Hindlimb muscle (tissue), 1 donor: Measurements from ENCODE around the gene CD3D. TPM values are rescaled to one million over a fixed set of nuclear protein-coding genes. Genes with fewer than 3 reads are reported as not detected.

Experiments used
- DNase-seq: peaks from one replicate; pipeline ENCODE4 v3.0.0-alpha.2; 2013
- polyA plus RNA-seq: library from polyadenylated mRNA; unstranded; fragments of 120-200 nt; gene quantifications from one replicate; pipeline ENCODE4 v1.2.1, GENCODE V29; 2013; ENCODE audit not compliant: insufficient read length

CD3D gene
- polyA plus RNA-seq, 1 donor = not detected

DNA sequence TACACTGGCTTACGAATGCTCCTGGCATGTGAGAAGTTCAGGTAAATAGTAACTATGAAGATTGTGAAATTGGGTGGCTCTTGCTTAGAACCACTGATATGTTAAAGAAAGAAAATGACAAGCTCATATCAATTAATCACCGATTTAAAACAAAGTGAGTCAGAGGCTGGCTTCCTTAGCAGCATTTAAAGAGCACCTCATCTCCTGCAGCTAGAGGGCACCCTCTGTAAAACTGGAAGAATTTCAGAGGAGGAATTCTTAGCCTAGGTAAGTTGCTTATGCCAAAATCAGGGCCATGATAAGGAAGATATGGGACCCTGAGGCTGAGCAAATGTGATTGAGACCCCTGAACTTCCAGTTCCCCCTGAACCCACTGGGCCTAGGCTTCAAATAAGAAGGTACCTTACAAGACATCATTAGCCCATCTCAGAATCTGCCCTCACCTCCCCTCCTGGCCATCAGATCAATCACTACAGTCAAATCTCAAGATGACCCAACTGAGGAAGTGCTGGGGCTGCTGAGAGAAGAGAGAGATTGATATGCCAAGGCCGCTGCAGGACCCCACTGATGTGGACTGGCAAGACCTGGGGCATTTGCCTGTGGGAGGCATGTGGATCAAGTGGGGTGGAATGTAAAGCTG, 46.6 kb downstream of the CD3D start:
- DNase-seq = no peak

DNA sequence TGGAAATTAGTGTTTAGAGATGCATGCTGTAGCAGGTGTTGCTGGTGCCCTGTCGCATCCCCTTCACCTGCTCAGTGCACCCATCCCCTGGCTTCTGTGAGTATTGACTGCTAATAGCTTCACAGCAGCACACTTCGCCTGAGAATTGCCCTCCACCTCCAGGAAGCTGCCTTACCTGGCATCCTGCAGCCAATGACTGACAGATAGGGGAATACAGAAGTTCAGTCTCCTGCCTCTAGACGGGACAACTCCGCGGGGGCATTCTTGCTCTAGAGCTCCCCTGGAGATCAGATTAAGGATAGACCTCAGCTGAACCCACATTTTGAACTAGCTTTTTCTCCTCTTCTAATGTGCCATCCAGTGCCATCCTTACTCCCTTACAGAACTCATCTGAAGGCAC, 47.3 kb downstream of the CD3D start:
- DNase-seq = no peak

DNA sequence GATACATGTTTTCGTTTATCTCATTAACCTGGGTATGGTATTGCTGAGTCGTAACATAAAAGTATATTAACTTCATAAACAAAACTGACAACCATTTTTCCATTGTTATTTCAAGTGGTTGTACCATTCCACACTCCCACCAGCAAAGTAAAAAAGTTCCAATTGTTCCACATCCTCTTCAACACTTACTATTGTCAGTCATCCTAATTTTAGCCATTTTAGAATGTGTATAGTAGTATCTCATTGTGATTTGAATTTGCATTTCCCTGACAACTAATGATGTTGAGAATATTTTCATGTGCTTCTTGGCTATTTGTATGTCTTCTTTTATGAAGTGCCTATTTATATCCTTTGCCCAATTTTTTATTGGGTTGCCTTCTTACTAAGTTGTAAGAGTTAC, 48.5 kb downstream of the CD3D start:
- DNase-seq = no peak

GRCh38 chr11:118291477-118292135, 50.9 kb downstream of the CD3D start:
- no peak for DNase-seq

DNA sequence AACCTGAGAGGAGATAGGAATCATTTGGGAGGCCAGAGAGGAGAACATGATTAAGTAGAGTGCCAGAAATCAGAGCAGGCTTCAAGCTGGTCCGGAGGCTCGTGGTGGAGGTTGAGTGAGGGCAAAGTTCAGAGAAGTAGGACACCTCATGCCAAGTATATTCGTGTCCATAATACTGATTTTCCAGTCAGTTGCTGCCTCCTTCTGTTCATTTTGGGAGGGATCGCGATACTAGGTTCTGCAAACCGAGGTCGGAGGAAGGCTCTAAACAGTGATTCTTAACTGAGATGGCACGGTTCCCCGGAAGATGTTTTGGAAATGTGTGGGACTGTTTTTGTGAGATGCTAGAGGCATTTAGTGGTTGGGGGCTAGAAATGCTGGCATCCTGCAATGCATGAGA, 51.6 kb downstream of the CD3D start:
- DNase-seq = no peak

GRCh38 chr11:118289401-118289800, 53.1 kb downstream of the CD3D start:
- DNase-seq = no peak

Other genes with a start within 250 kb of the CD3D start
- gene SCN4B, start 189.9 kb downstream of the CD3D start, polyA plus RNA-seq = 3.7 TPM
- gene SCN2B, start 166.1 kb downstream of the CD3D start, polyA plus RNA-seq = 2.9 TPM
- 3.0 TPM for gene JAML, start 117.7 kb downstream of the CD3D start, polyA plus RNA-seq
- gene MPZL3, start 90.3 kb downstream of the CD3D start, polyA plus RNA-seq = 0.52 TPM
- gene MPZL2, start 78.4 kb downstream of the CD3D start, polyA plus RNA-seq = 0.90 TPM
- gene CD3E, start 38.0 kb downstream of the CD3D start, polyA plus RNA-seq = 0.50 TPM
- gene CD3G, start 1.6 kb upstream of the CD3D start, polyA plus RNA-seq = 0.17 TPM
- 22.2 TPM for gene UBE4A, start 16.9 kb upstream of the CD3D start, polyA plus RNA-seq
- 324 TPM for gene ATP5MG, start 58.9 kb upstream of the CD3D start, polyA plus RNA-seq
- gene KMT2A, start 93.8 kb upstream of the CD3D start, polyA plus RNA-seq = 34.5 TPM
- 3.8 TPM for gene TTC36, start 184.8 kb upstream of the CD3D start, polyA plus RNA-seq
- 22.1 TPM for gene TMEM25, start 188.5 kb upstream of the CD3D start, polyA plus RNA-seq
- 19.2 TPM for gene IFT46, start 223.2 kb upstream of the CD3D start, polyA plus RNA-seq
- 114 TPM for gene ARCN1, start 229.7 kb upstream of the CD3D start, polyA plus RNA-seq